Tibial nerve (tissue), 3 donors: ENCODE measurements around the gene ITGAL.

Experiments
- EP300 ChIP-seq, 2 donors: sonication (generic); formaldehyde crosslinking; IDR thresholded peaks; one replicate each; pipeline ENCODE4 v1.6.1; 2017; ENCODE audit warnings: antibody characterized with exemption in 2 of 2, mild to moderate bottlenecking in 1 of 2
- POLR2A ChIP-seq, 2 donors: fragments of 450-650 bp; IDR thresholded peaks; one replicate each; pipeline ENCODE4 v1.6.1; 2017; ENCODE audit warnings: antibody characterized with exemption in 2 of 2, mild to moderate bottlenecking in 2 of 2, moderate library complexity in 2 of 2

- TF ChIP-seq POLR2A (IDR thresholded peaks at IDR 0.05) = no peak
- TF ChIP-seq EP300 (IDR thresholded peaks at IDR 0.05) = no peak
These were observed 95.6 kb downstream of the ITGAL start for GRCh38 chr16:30567991-30568638.
